ENCODE data around the gene ARPC1A. TPM values are rescaled to one million over a fixed set of nuclear protein-coding genes. Genes with fewer than 3 reads are reported as not detected.

The ARPC1A gene
- total RNA-seq, 1 donor from 2014 or later: 131 TPM

- Histone ChIP-seq H3K9me3 (replicated peaks) (no peaks in the 10 kb centered on the region), H3K4me3 (peak overlapping the region; percentile 29), H3K36me3 (peaks cover 18% of the 10 kb centered on the region), H3K27ac (replicated peaks) (peak overlapping the region; percentile 97), H3K4me1 (peaks cover 46% of the 10 kb centered on the region), H3K27me3 (ENCODE audit: low read depth) (no peaks in the 10 kb centered on the region)
- DNase-seq: no peak
- intact Hi-C loops (cut with micrococcal nuclease): no loop called here
- no peak for TF ChIP-seq CTCF (IDR thresholded peaks at IDR 0.05; ENCODE audit: borderline replicate concordance)
Measured at GRCh38 chr7:99372275-99373090, 46.8 kb downstream of the ARPC1A start.

DNA sequence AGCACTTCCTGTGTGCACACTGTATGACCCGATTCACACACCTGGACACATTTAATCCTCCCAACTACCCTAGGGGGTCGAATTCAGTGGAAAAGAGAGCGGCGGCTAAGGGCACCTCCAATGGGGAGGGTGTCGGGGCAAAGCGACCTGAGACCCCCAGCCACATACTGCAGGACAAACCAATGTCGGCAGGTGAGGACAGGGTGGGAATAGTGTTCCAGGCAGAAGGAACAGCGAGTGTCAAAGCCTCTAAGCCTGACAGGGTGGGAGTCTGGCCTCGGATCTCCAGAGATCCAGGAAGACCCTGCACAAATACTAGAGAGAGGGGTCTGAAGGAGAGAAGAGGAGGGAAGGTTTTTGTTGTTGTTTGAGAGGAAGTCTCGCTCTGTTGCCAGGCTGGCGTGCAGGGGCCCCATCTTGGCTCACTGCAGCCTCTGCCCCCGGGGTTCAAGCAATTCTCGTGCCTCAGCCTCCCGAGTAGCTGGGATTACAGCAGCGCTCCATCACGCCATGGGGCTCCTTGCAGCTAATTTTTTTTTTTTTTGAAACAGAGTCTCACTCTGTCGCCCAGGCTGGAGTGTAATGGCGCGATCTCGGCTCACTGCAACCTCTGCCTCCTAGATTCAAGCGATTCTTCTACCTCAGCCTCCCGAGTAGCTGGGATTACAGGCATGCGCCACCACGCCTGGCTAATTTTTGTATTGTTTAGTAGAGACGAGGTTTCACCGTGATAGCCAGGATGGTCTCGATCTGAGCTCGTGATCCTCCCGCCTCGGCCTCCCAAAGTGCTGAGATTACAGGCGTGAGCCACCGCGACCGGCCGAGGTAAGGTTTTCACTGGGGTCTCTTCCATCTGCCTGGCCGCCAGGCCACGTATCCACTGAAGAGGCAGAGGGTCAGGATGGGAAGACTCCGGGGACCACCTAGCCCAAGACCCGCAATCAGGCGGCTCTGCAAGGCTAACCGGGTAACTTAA lies 47.7 kb downstream of the ARPC1A start:
- intact Hi-C loops (cut with micrococcal nuclease): no loop called here
- H3K9me3 ChIP-seq (replicated peaks): no peaks in the 10 kb centered on the region
- no peak for DNase-seq
- no peaks in the 10 kb centered on the region for H3K27me3 ChIP-seq (ENCODE audit: low read depth)
- H3K27ac ChIP-seq (replicated peaks): peak overlapping the region; percentile 97
- peaks cover 55% of the 10 kb centered on the region for H3K4me1 ChIP-seq
- no peak for TF ChIP-seq CTCF (IDR thresholded peaks at IDR 0.05; ENCODE audit: borderline replicate concordance)
- H3K4me3 ChIP-seq: peak overlapping the region; percentile 93
- peaks cover 25% of the 10 kb centered on the region for H3K36me3 ChIP-seq

- Histone ChIP-seq H3K27ac (replicated peaks) (peak within 1 kb of the TSS; percentile 97), H3K36me3 (peaks cover 18% of the 10 kb centered on the region), H3K4me3 (peak within 1 kb of the TSS; percentile 93), H3K9me3 (replicated peaks) (no peaks in the 10 kb centered on the region), H3K27me3 (ENCODE audit: low read depth) (no peaks in the 10 kb centered on the region), H3K4me1 (peaks cover 65% of the 10 kb centered on the region)
- intact Hi-C loops (cut with micrococcal nuclease): no loop called here
- no peak for TF ChIP-seq CTCF (IDR thresholded peaks at IDR 0.05; ENCODE audit: borderline replicate concordance)
- peak; percentile 88 for DNase-seq
Measured at GRCh38 chr7:99374111-99375064, 48.7 kb downstream of the ARPC1A start, which contains the start of gene ARPC1B. Gene ARPC1B (plus strand): TSS chr7:99374730. CDS start chr7:99385715, 10,985 bp downstream.

- TF ChIP-seq CTCF (IDR thresholded peaks at IDR 0.05; ENCODE audit: borderline replicate concordance): no peak
- intact Hi-C loops (cut with micrococcal nuclease): no loop called here
- H3K36me3 ChIP-seq: peaks cover 16% of the 10 kb centered on the region
- H3K9me3 ChIP-seq (replicated peaks): no peaks in the 10 kb centered on the region
- H3K27ac ChIP-seq (replicated peaks): peak overlapping the region; percentile 97
- H3K4me1 ChIP-seq: peaks cover 73% of the 10 kb centered on the region
- DNase-seq: peak; percentile 85
- peak overlapping the region; percentile 93 for H3K4me3 ChIP-seq
- H3K27me3 ChIP-seq (ENCODE audit: low read depth): no peaks in the 10 kb centered on the region
Measured at GRCh38 chr7:99375070-99375807, 49.5 kb downstream of the ARPC1A start.
